Measurements from ENCODE around the gene ECI1. TPM values are rescaled to one million over a fixed set of nuclear protein-coding genes. Genes with fewer than 3 reads are reported as not detected.

ECI1 gene
- total and polyA plus RNA-seq, 8 donors: 31.9 to 72.5 (median 41.6) TPM

DNA sequence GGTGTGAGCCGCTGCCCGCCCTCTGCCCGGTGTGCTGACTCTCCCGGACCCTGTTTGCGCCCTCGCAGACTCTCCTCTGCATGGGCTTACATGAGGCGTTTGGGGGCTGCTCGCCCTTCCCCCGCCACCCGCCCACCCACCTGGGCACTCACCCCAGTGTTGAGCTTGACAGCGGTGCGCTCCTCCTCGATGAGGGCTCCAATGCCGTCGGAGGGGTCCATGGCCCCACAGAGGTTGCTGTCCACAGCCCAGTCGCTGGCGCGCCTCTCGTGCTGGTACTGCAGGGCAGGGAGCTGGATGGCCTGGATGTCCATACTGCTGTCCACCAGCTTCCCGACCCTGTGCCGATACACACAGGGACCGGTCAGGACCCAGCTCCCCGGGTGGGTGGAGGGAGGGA lies 37.9 kb upstream of the ECI1 start:
- no peak for TF ChIP-seq CTCF (IDR thresholded peaks at IDR 0.05)
- no peak for FAIRE-seq

DNA sequence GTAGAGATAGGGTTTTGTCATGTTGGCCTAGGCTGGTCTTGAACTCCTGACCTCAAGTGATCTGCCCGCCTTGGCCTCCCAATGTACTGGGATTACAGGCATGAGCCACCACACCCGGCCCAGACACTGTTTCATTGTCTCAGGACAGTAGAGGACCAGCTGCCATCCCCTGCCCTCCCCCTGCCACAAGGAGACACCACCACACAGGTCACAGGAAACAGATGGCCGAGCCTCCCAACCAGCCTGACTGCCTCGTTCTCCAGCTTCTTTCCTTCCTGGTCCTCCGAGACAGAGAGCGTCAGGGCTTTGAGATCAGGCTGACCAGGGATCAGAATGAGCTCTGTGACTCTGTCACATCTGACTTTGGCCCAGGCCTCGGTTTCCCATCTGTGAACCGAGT lies 37.3 kb upstream of the ECI1 start:
- Histone ChIP-seq H3K9me3 (no peaks in the 10 kb centered on the region), H3K4me1 (no peaks in the 10 kb centered on the region), H3K36me3 (peaks cover 0 to 10% (median 0%) of the 10 kb centered on the region in 3 donors), H3K4me3 (no peak overlapping the region), H3K27me3 (no peaks in the 10 kb centered on the region), H3K27ac (no peak overlapping the region)
- FAIRE-seq: no peak
- no peak for DNase-seq
- no peak for TF ChIP-seq CTCF (IDR thresholded peaks at IDR 0.05)
- intact Hi-C loops (cut with DNase I): loop anchor here in 1 of 3 donors (10.0 kb wide), 1 partner anchor 146 kb away; no protein-coding TSS in a partner anchor
- WGBS, 2 donors: 88% methylated on average over 8 of the region's 8 CpGs
- ATAC-seq: no peak

More for the DNA sequence above, 37.9 kb upstream of the ECI1 start:
- no peak overlapping the region for H3K4me3 ChIP-seq
- H3K27ac ChIP-seq: no peak overlapping the region
- intact Hi-C loops (cut with DNase I): loop anchor here in 1 of 3 donors (10.0 kb wide), 1 partner anchor 146 kb away; no protein-coding TSS in a partner anchor
- no peaks in the 10 kb centered on the region for H3K9me3 ChIP-seq
- 95 to 96% methylated on average over 23 of the region's 23 CpGs for WGBS, 2 donors
- peaks cover 0 to 10% (median 0%) of the 10 kb centered on the region in 3 donors for H3K36me3 ChIP-seq
- ATAC-seq: no peak
- H3K4me1 ChIP-seq: no peaks in the 10 kb centered on the region
- DNase-seq: no peak
- no peaks in the 10 kb centered on the region for H3K27me3 ChIP-seq

- no peaks in the 10 kb centered on the region for H3K27me3 ChIP-seq
- H3K9me3 ChIP-seq: no peaks in the 10 kb centered on the region
- no peaks in the 10 kb centered on the region for H3K4me1 ChIP-seq
- no peak overlapping the region for H3K4me3 ChIP-seq
- intact Hi-C loops (cut with DNase I): loop anchor here in 1 of 3 donors (10.0 kb wide), 1 partner anchor 147 kb away; no protein-coding TSS in a partner anchor
- TF ChIP-seq CTCF (IDR thresholded peaks at IDR 0.05): no peak
- FAIRE-seq: no peak
- peaks cover 0 to 10% (median 0%) of the 10 kb centered on the region in 3 donors for H3K36me3 ChIP-seq
- 83 to 88% methylated on average over 35 of the region's 35 CpGs for WGBS, 2 donors
- no peak for DNase-seq
- H3K27ac ChIP-seq: no peak overlapping the region
- ATAC-seq: no peak
Measured at GRCh38 chr16:2287916-2288547, 36.6 kb upstream of the ECI1 start.

DNA sequence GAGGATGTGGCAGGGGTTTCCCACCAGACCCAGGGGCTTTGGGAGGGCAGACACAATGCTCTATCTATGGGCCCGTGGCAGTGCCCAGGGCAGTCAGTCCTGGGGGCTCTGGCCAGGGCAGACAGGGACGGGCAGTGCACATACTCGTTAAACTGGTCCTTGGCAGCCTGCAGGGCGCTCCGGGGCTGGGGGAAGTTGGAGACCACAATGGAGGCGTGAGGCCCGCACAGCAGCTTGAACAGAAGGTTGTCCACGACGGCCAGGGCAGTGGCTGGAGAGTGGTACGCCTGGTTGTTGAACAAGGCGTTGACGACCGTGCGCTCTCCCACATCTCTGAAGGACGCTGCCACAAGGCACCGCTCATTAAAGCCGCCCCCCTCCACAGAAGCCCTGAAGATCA lies 35.2 kb upstream of the ECI1 start:
- Histone ChIP-seq H3K9me3 (no peaks in the 10 kb centered on the region), H3K4me3 (no peak overlapping the region), H3K4me1 (no peaks in the 10 kb centered on the region), H3K27ac (no peak overlapping the region), H3K36me3 (peaks cover 0 to 9% (median 0%) of the 10 kb centered on the region in 3 donors), H3K27me3 (no peaks in the 10 kb centered on the region)
- ATAC-seq (no peak), FAIRE-seq (no peak), DNase-seq (no peak)
- intact Hi-C loops (cut with DNase I): loop anchor here in 1 of 3 donors (10.0 kb wide), 1 partner anchor 148 kb away; no protein-coding TSS in a partner anchor
- WGBS, 2 donors: 87 to 89% methylated on average over 16 to 17 of the region's 17 CpGs
- no peak for TF ChIP-seq CTCF (IDR thresholded peaks at IDR 0.05)

DNA sequence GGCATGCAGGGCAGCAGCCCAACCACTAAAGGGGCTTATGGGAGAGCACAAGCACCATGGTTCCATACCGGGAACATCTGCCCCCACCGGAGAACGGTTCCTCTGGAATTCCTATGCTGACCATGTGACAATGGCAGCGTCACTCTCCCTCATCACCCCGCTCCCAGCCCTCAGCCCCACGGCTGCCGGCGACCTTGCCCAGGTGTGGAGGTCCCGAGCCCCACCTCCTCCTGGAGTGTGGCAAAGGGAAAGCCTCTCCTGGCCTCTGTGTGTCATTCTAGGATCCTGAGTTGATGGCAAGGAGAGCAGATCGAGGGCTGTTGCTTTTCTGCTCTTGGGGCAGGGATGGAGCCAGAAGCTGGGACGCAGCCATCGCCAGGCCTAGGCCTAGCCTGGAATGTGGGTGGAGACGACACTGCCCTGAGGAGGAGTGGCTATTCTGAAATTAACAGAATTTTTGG lies 34.4 kb upstream of the ECI1 start:
- Histone ChIP-seq H3K9me3 (no peaks in the 10 kb centered on the region), H3K27me3 (no peaks in the 10 kb centered on the region), H3K4me1 (no peaks in the 10 kb centered on the region), H3K4me3 (no peak overlapping the region), H3K36me3 (peaks cover 0 to 1% (median 0%) of the 10 kb centered on the region in 3 donors), H3K27ac (no peak overlapping the region)
- FAIRE-seq (no peak), DNase-seq (no peak), ATAC-seq (no peak)
- no peak for TF ChIP-seq CTCF (IDR thresholded peaks at IDR 0.05)
- WGBS, 2 donors: 82 to 83% methylated on average over 13 of the region's 13 CpGs
- intact Hi-C loops (cut with DNase I): loop anchor here in 1 of 3 donors (10.0 kb wide), 1 partner anchor 149 kb away; no protein-coding TSS in a partner anchor
